Measurements from ENCODE around the gene CNTNAP5.

The CNTNAP5 gene

DNA sequence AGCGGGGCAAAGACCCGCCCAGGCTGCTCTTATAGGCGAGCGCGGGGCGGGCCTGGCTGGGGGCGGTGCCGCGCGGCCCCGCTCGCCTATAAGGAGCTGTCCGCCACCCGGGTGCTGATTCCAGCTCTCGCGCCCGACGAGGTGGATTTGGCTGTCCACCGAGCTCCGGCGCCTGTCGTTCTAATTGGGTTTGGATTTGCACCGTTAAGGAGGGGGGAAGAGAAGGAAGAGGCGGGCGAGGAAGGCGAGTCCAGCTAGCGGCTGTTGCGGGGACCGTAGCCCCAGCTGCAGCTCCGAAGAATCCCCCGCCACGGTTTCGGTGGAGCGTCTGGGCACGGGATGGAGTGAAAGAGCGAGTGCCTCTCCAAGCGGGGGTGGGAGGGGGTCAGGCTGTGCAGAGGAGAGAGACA, at the start of gene CNTNAP5:
TSS of gene CNTNAP5 (plus strand) at position 117 of the 410 bp plus-strand sequence. CDS start 364 bp downstream, outside the sequence.
- DNase-seq (peak; percentile 40), ATAC-seq (no peak)

DNA sequence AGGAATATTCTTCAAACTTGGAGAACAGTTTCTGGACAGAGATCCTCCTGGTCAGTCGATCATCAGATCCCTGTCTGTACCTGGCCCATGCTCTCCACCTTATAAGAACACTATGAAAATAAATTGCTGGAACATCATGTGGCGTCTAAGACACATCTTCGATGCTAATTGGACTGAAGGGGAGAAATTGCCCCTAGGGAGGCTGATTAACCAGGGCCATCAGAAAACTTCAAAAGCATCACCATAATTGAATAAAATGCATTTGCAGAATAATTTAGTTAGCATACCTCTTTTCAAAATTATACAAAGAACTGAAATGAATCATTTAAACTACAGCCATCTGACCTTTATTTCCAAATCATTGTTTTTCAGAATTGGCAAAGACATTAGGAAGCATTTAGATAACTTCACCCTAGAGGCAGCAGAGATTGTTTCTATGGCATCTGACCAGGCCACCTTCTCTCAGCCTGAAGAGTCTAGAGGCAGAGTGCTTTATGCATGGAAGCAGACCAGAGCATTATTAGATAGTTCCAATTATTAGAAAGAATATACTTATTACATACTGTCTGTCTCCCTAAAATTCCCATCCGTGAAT, 48.9 kb upstream of the CNTNAP5 start:
- no peak for DNase-seq
- no peak for ATAC-seq

DNA sequence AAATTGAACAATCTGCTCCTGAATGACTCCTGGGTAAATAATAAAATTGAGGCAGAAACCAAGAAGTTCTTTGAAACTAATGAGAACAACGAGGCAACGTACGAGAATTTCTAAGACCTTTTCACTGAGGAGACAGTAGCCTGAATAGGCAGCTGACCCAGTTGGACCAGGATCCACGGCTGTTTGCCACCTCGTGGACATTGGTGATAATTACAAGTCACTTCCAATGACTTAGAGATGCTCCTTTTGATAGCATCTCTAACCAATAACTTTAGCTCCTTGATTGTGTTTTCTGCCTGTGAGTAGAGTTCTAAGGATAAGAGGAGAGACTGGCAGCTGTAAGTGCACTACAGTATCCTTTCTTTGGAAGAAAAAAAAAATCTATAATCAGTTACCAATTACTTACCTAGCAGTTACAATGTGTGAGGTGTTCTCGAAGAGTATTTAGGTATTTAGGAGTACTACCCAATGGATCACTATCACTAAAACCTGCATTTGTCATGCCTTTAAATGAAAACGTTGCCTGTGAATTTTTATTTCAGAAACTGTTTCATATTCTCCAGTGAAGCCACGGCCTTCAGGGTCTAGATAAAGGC, 31.3 kb upstream of the CNTNAP5 start:
- DNase-seq (peak; percentile 7), ATAC-seq (no peak)

DNA sequence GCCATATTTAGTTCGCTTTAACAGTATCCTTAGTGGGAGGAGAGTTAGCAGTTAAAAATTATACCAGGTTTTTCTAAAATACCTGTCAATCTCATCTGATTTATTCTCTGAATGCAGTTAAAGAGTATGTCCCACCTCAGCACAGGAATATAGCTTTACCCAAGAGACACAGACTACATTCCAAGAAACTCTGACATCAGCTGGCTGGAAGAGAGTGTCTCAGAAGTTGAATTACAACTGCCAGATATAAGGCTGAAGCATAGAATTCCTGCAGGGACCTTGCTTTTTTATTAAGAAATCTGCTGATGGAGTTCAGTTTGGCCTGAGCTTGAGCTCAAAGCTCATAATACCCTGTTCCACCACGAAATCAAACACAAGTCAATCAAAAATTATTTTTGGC, 25.4 kb upstream of the CNTNAP5 start:
- ATAC-seq, result no peak

DNA sequence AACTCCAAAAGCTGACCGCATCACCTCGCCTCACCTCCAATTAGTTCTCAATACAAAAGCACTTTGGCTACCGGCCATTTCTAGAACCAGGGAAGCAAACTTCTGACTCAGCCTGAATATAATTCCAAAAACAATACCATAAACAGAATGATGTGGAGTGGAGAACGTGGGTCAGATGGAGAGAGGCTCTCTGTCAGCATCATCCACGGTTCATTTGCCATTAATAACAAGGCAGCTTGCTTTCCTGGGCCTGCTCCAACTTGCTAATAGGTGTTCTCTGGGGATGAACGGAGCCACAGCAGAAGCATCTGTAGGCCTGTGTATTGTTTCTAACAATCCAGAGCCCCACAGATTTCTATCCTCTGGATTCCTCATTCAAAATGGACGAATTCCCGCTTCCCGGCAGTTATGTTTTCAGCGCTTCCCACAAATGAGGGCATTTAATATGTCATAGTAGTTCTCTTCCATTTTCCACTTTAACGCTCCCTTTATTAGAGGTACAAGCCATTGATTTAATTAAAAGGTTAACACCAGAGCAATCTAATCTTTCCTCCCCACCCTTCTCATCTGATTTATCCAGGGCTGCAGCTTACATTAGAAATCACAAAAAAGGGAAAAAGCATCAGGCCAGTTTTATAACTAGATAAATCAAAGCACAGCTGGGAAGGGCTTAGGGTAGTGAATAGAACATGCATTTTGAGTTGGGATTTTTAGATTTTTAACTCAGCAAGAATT, 23.2 kb upstream of the CNTNAP5 start:
- no peak for DNase-seq
- ATAC-seq, result no peak

More for the DNA sequence above, 25.4 kb upstream of the CNTNAP5 start:
- no peak for DNase-seq

DNA sequence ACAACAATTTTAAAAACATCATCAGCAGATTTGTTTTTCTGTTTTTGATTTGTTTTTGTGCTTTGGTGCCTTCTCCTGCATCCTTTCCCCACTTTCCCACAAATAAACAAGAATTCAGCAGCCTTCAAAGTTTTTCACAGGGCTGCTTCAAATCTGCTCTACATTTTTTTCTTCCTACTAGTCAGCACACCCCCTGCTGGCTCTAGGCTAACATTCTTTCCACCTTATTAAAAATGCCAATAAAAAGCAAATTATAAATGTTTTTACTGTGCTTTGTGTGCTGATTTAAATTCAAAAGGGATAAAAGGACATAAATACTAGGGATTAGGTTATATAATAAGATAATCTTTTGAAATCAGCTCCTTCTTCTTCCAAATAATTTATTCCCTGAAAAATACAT, 6.2 kb upstream of the CNTNAP5 start:
- ATAC-seq (no peak), DNase-seq (no peak)

DNA sequence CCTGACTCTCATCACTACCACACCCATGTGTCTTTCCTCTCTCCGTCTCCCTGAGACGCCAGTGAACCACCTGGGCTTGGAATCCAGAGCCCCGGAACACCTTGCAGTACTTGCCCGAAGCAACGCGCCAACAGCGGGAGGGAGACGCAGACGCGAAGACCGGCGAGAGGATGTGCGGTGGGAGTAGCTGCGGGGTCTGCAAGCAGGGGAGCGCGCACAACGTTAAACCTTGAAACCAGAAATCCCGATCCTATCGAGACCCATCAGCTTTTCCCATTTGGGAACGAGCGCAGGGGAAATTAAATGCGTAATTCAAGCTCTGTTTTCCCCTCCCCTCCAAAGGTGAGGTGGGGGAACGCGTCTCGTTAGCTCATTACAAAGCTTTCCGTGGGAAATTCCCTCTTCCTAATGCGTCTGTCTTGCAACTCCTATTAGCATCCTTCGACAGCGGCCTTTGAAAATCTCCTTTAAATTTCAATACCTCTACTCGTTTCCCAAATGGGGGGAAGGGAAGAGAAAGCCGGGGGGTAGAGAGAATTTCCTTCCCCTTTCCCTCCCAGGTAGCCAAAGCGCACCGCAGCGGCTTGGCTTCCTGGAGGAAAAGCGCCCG, 421 bp upstream of the CNTNAP5 start:
- DNase-seq (no peak), ATAC-seq (no peak)

DNA sequence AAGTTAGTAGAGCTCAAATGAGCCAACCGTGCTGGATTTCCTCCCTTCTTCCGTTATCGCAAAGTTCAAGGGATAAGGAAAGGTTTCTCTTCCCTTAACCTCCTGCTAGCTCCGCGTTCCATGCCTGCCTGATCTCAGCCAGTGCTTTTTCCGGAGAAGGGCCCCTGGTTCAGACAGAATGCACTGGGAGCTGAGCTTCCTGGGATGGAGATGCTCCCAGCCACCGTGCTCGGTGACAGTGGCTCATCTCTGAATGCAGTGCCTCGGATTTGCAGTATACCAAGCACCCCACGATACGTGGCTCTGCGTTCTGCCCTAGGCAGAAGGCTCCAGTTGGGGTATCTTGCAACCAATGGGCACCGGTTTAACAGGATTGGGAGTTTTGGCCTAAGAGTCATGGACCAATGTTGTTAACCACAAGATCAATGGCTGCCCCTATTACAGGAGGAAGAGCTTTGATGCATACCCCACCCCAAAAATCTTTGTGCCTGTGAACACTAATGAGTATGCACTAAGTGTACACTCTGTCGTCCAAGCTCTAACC, 876 bp downstream of the CNTNAP5 start:
- ATAC-seq (no peak), DNase-seq (no peak)

DNA sequence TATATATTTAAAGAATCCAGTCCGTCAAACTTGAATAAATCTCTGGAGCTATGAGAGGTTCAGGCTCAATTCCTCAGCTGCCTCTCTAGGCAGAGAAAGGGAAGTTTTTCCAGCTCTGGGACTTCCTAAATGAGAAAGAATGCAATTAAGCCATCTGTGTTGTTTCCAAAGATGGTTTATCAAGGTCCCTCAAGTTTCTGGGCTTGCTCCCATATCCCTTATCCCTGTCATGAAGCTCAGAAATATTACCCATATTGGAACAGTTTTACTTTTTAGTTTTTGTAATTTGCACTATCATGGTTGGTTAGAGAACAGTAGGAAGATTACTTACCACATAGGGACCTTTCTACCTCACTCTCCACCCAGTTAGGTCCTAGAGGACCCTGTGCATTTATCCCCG, 1.4 kb downstream of the CNTNAP5 start:
- ATAC-seq (no peak), DNase-seq (no peak)

DNA sequence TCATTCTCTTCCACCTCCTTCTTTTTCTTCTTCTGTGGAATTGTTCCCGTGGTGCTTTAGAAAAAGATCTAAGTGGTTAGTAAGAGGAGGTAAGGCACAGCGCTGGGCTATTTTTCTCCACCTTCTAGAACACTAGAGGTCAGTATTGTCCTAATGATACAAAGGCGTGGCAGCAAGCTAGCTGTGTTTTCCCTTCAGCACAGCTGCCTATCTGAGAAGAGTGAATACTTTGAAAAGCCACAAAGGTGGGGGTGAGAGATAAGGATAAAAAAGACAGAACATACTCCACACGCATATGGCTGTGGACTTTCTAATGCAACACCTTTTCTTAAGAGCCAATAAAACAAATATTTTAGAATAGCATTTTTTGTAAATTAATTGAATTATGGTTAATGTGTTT, 2.1 kb downstream of the CNTNAP5 start:
- no peak for DNase-seq
- no peak for ATAC-seq

DNA sequence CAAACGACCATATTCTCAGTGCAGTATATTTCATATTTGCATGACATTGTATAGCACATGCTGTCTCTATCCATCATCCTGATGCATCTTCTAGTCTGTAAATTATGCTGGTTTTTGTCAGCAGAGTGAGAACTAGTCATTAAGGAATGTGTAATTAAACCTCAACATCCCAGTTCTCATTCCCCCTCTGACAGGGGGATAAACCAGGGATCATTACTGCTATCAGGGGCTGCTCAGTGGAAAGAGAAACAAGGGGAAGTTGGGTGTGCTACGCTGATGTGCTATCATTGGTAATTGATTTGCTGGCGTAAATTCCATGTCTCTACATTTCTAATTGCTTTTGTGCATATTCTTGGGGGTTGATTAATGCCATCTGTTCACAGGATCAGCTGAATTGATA, 7.7 kb downstream of the CNTNAP5 start:
- DNase-seq (no peak), ATAC-seq (no peak)

DNA sequence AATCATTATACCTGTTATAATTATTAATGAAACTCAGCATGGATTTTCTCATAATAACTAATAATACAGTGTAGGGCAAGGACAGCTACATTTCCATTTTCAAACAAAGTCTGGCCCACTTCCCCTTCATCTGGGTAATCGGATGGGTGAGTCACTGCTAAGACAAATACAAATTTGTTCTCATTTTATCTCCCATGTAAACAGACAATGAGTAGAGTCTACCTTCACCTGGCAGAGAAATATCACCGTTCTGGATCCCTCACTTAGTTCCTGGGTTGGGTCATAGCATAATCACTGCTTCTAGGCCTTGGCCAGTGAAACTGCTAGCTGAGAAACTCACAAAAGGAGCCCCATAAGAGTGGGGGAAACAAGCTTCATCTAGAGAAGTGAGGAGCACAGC, 9.2 kb downstream of the CNTNAP5 start:
- ATAC-seq, result no peak

DNA sequence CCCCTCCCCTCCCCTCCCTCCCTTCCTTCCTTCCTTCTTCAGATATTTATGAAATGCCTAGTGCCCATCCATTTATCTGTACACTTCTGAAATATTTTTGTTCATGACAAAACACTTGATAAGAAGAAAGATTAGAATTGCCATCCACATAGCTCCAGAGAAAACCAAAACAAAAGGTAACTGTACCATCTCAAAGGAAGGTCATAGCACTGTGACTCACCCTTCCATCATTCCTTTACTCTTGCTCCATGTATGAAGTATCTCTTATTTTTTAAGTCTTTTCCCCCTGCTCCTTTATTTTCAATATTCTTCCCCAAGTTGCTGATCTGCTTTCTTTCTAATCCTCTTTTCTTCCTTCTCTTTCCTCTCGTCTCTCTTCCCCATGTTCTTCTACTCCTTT, 9.9 kb downstream of the CNTNAP5 start:
- DNase-seq (no peak), ATAC-seq (no peak)

More for the DNA sequence above, 9.2 kb downstream of the CNTNAP5 start:
- no peak for DNase-seq

DNA sequence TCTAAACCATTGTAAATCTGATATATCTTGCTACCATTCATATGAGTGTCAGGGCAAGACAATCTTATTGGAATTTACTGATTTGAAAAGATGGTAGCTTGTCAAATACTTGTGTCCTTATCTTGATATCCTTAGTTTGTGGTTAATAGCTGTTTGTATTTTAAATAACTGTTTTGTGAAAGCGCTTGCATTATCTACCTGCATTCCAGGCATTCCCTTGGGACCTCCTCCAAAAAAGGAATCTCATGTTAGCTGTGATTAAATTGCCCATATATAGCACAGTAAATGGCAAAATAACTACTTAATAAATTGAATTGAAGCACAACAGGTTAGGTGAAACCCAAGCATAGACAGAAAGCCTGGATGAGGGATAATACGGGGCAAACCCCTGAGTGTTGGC, 13.9 kb downstream of the CNTNAP5 start:
- DNase-seq (no peak), ATAC-seq (no peak)

DNA sequence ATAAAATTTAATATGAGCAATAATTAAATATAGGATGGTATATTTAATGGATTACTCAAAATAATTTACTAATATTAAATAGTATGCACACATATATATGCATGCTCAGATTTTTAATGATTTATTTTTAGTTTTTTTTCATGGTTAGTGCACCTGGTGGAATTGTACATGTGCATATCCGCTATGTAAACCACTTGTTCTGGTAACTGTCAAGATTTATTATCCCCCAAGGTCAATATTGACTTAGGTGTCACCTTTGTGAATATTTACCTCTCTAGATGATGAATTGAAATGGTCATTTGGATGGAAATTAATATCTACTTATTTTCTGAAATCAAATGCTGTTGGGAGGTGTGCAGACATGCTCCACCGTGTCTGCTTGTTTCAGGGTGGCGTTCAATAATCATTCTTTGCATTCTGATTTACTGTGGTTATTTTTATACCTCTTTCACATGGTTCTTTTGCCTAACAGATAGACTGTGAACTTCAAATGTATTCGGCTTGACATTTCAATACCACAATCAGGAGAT, 14.7 kb downstream of the CNTNAP5 start:
- ATAC-seq (no peak), DNase-seq (no peak)

DNA sequence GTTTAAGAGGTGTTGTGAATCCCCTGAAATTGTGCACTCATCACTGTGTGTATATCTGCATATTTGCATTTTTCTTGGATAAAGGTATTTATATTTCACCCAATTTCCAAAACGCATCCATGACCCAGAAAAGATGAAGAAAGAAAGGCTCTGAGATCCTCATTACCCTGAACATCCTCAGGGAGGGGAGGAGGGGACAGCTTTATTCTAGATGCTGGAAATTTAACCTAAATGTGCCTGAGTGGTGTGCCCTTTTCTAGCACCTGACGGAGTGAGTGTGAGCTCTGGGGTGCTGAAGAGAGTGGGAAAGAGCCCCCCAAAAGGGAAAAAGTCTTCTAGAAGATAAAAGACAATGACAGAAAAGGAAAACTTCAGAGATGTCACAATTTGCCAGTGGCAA, 20.8 kb downstream of the CNTNAP5 start:
- DNase-seq (no peak), ATAC-seq (no peak)

DNA sequence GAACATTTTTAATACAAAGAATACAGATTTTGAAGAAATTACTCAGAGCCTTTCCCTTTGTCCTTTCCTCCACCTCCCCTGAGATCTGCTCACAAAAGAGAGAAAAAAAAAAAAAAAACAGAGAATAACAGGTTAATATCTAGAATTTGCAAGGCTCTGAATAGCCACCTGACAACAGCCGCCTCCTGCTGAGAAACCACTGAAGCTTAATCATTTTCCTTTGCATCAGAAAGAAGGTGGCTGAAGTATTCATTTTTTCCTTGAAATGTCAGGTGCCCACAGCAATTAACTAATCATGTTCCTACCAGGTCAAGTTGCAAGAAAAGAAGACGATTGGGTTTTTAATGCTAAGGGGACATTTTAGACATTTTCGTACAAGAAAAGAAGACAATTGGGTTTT, 21.2 kb downstream of the CNTNAP5 start:
- ATAC-seq (no peak), DNase-seq (no peak)

DNA sequence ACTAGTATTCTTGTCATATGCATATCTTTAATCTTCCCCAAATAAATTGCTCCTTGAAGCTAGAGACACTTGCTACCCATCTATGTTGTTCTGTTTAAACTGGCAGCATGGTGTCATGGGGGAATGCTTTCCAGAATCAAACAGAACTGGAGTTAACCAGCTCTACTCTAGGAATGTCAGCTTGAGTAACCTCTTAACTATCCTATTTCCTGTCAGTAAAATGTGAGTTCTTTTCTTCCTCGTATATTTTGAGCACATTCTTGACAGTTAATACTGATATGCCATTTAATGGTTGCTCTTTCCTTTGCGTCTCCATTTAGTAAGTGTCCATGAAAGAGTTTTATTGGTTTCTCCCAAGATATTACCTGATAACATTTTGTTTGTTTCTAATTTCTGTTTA, 23.0 kb downstream of the CNTNAP5 start:
- ATAC-seq (no peak), DNase-seq (no peak)

DNA sequence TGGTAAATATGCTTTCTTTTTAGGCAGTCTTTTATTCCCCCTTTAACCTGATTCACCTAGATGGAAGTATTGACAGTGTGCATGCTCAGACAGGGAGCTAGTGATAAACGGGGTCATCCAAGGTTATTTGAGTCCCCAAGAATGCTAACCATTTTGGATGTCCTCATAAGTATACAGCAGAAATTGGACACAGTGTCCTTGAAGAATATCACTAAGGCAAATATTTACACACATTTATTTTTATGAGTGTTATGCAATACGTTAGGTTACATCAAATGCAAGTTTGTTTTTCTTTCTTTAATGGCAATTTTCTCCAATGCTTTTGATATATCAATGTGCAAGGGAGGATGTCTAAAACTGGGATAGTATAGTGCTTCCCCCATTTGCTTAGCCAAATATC, 23.6 kb downstream of the CNTNAP5 start:
- DNase-seq (no peak), ATAC-seq (no peak)

DNA sequence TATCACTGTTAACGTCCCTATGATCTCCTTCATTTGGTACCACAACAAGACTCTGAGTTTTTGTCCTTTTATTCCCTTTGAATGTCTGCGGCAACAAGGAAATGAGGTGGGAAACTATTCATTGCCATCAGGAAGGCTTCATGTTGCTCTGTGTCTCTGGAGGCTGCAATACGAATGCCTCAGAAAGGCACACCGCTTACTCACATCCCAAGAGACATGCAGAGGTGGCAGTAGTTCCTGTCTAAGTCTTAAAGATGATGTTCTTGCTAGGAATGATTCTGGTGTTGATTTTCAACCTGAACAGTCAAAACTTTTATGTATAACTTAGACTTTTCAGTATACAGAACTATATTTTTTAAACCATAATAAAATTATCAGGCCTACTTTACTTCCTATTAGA, 24.0 kb downstream of the CNTNAP5 start:
- DNase-seq (no peak), ATAC-seq (no peak)

DNA sequence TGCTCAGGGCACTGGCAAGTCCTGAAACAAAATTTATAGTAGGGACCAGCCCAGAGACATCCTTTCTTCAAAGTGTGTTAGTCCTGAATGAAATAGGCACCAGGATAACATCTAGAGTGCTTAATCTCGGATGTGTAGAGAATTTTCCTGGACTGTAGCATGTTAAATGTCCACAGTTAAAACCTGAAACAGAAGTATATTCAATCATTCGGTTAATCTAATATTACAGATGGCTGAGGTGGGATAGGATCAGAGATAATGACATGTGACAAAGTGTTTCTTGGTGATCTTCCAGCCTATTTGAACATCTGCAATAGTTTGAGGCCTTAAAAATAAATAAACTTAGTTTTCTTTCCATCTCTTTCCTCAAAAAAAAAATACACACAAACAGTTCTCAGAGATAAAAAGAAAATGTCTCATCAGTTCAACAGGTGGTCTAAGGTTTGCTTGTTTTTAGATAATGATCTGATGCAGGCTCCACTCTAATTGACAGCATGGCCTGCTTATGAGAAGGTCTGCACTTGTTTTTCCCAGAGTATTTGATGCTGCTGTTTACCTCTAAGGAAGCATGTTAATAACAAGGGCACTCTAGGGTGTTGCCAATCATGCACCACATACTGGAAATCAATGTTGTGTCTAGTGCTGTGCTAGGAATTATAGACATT, 25.9 kb downstream of the CNTNAP5 start:
- no peak for ATAC-seq
- no peak for DNase-seq

DNA sequence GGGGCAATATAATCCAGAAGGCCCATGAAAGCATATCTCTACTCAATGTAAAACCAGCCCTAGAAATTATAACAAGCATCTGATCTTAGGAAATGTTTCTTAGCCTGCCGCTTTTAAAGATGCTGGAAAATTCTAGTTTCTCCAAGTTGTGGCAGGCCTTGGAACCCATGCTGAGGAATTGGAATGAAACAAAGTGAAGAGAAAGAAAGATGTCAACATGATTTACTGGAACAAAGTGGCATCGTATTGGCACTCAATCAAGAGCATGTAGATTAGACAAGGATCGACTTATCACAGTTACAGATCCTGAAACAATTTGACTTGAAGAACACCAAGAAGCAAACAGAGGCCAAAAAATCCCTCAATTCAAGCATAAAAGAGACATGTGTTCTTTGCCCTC, 28.7 kb downstream of the CNTNAP5 start:
- DNase-seq, result no peak
- no peak for ATAC-seq

Measured in stimulated activated naive CD8-positive, alpha-beta T cell treated with anti-CD3 and anti-CD28 coated beads, Interleukin-15, Interleukin-2, amounts not matched to agents 100 U/mL and 50 U/mL, for 24 hours (primary cell).